ENCODE data around the gene STH. TPM values are rescaled to one million over a fixed set of nuclear protein-coding genes. Genes with fewer than 3 reads are reported as not detected.

STH gene
- total and polyA plus RNA-seq, 9 of the 15 experiments (the other 6 are each of a cell fraction or from before 2014, with no cell fraction given) = not detected

DNA sequence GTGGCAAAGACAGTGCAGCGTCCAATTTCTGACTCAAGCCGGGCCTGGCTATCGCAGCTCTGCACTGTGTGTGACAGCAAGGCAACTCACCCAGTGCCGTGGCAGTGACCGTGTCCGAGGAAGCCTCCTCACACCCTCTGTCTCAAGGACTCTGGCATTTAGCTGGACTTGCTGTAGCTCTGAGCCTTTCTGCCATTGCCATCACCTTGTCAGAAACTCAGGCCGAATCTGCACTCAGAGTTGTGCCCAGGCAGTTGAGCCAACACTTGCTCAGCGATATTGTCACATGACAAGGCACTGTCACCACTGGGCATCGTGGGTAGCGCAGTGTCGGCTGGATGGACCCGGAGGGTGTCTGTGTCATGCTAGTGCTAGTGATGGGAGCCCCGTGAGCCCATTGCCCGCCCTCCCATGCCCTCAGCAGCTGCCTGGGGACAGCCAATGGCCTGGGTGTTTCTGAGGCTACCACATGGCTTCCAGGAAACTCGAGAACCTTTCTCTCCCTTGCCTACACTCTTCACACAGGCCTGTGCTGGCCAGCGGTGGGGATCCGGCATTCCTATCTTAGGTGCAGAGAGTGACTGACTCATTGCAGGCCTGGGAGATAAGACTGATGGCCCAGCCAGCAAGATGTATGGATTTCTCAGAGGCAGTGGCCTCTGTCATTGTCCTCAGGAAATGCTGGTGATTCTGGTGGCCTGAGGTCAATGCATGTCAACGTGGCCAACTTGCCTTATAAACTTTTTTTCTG, 22.1 kb upstream of the STH start (continued):
- TF ChIP-seq ZNF12 (CRISPR knock-in tag; IDR thresholded peaks at IDR 0.05) = 0 out of 2 replicates have a peak, but pooled peaks have one; percentile 30
- TF ChIP-seq TEAD2 (tag; IDR thresholded peaks at IDR 0.05) = peak; percentile 59; the same call in 1 of the 2 replicates
- TF ChIP-seq POLR3G (IDR thresholded peaks at IDR 0.05; ENCODE audit: extremely low read depth, insufficient read length, insufficient replicate concordance) = no peak
- TF ChIP-seq PTTG1 (tag; IDR thresholded peaks at IDR 0.05; ENCODE audit: low read depth) = no peak
- TF ChIP-seq, protein P1, sequence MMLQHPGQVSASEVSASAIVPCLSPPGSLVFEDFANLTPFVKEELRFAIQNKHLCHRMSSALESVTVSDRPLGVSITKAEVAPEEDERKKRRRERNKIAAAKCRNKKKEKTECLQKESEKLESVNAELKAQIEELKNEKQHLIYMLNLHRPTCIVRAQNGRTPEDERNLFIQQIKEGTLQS (IDR thresholded peaks at IDR 0.05) = peak; percentile 87
- TF ChIP-seq, protein P1 (CRISPR knock-in tag; conservative IDR thresholded peaks at IDR 0.05) = 0 out of 2 replicates have a peak, but pooled peaks have one; percentile 49
- TF ChIP-seq, protein P2, sequence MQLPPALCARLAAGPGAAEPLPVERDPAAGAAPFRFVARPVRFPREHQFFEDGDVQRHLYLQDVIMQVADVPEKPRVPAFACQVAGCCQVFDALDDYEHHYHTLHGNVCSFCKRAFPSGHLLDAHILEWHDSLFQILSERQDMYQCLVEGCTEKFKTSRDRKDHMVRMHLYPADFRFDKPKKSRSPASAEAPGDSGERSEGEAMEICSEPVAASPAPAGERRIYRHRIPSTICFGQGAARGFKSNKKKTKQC (CRISPR knock-in tag; IDR thresholded peaks at IDR 0.05) = no peak
- peak; percentile 63 to 80 for TF ChIP-seq MAZ (CRISPR knock-in tag; conservative IDR thresholded peaks at IDR 0.05 in 1 of 2, IDR thresholded peaks at IDR 0.05 in 1 of 2)
- TF ChIP-seq NFYB (IDR thresholded peaks at IDR 0.05; ENCODE audit: extremely low read depth, insufficient read length) = no peak
- TF ChIP-seq, protein P3, sequence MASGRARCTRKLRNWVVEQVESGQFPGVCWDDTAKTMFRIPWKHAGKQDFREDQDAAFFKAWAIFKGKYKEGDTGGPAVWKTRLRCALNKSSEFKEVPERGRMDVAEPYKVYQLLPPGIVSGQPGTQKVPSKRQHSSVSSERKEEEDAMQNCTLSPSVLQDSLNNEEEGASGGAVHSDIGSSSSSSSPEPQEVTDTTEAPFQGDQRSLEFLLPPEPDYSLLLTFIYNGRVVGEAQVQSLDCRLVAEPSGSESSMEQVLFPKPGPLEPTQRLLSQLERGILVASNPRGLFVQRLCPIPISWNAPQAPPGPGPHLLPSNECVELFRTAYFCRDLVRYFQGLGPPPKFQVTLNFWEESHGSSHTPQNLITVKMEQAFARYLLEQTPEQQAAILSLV (tag; IDR thresholded peaks at IDR 0.05) = 0 out of 2 replicates have a peak, but pooled peaks have one; percentile 25
- TF ChIP-seq EP400 (IDR thresholded peaks at IDR 0.05) = peak; percentile 85
- peak; percentile 77 for TF ChIP-seq IFI16 (CRISPR knock-in tag; IDR thresholded peaks at IDR 0.05)
- no peak for TF ChIP-seq MCM3 (IDR thresholded peaks at IDR 0.05)
- peak in 1 of 2 experiments; percentile 28; a peak in 1 of 4 replicates for TF ChIP-seq NRF1 (conservative IDR thresholded peaks at IDR 0.05 in 1 of 2, IDR thresholded peaks at IDR 0.05 in 1 of 2)
- TF ChIP-seq TAF7 (tag; IDR thresholded peaks at IDR 0.05) = 0 out of 2 replicates have a peak, but pooled peaks have one; percentile 7
- 0 out of 2 replicates have a peak, but pooled peaks have one; percentile 45 for TF ChIP-seq KLF6 (CRISPR knock-in tag; IDR thresholded peaks at IDR 0.05; ENCODE audit: borderline replicate concordance)
- TF ChIP-seq CBX3 (IDR thresholded peaks at IDR 0.05; ENCODE audit: borderline replicate concordance in 1 of 2, low read length in 2 of 2) = peak in 1 of 2 experiments; percentile 62; a peak in 2 of 3 replicates
- TF ChIP-seq ZNF232 (CRISPR knock-in tag; IDR thresholded peaks at IDR 0.05) = no peak
- no peak for TF ChIP-seq NCOA4 (IDR thresholded peaks at IDR 0.05; ENCODE audit: partially characterized antibody)
- TF ChIP-seq SIN3A (IDR thresholded peaks at IDR 0.05; ENCODE audit: borderline replicate concordance in 2 of 2, control insufficient read depth in 1 of 2, low read depth in 2 of 2, low read length in 2 of 2) = 0 out of 4 replicates have a peak, but pooled peaks of 1 of the 2 experiments have one; percentile 22
- TF ChIP-seq DIDO1 (tag; IDR thresholded peaks at IDR 0.05; ENCODE audit: low read depth) = no peak
- peak; percentile 77 for TF ChIP-seq LEF1 (IDR thresholded peaks at IDR 0.05)
- no peak for TF ChIP-seq BRCA1 (IDR thresholded peaks at IDR 0.05)
- no peak for TF ChIP-seq BRCA1 (CRISPR knock-in tag; IDR thresholded peaks at IDR 0.05)
- peak; percentile 75; the same call in 1 of the 2 replicates for TF ChIP-seq EHMT2 (IDR thresholded peaks at IDR 0.05)
- peak; percentile 98 for TF ChIP-seq L3MBTL2 (IDR thresholded peaks at IDR 0.05)
- TF ChIP-seq CBX1 (IDR thresholded peaks at IDR 0.05; ENCODE audit: low read depth) = no peak
- TF ChIP-seq DMBX1 (CRISPR knock-in tag; IDR thresholded peaks at IDR 0.05; ENCODE audit: borderline replicate concordance) = peak; percentile 91

Measured in K562 (cell line).